BE2C (cell line): Measurements from ENCODE around the gene CRMP1.

Experiments
- DNase-seq: peaks from one replicate; pipeline ENCODE4 v3.0.0-alpha.2; 2020
- H3K27me3 ChIP-seq: fragments of 250-450 bp; sonication (Bioruptor Pico); 2 replicates; pipeline ENCODE4 v1.5.1; 2020; ENCODE audit warnings: mild to moderate bottlenecking
- H3K36me3 ChIP-seq: fragments of 250-450 bp; sonication (Bioruptor Pico); 2 replicates; pipeline ENCODE4 v1.5.1; 2020; ENCODE audit warnings: mild to moderate bottlenecking
- H3K4me1 ChIP-seq: fragments of 250-450 bp; sonication (Bioruptor Pico); 2 replicates; pipeline ENCODE4 v1.5.1; 2020
- H3K4me3 ChIP-seq: 2 replicates; pipeline ENCODE4 v1.5.1; 2011; ENCODE audit warnings: low read depth, low read length
- H3K9me3 ChIP-seq: fragments of 250-450 bp; sonication (Bioruptor Pico); 2 replicates; pipeline ENCODE4 v1.5.1; 2020
- TF ChIP-seq, protein P1 (sequence below): IDR thresholded peaks from 2 replicates; pipeline ENCODE4 v1.5.1; 2012; ENCODE audit warnings: mild to moderate bottlenecking, low read depth, low read length

Gene CRMP1

DNA sequence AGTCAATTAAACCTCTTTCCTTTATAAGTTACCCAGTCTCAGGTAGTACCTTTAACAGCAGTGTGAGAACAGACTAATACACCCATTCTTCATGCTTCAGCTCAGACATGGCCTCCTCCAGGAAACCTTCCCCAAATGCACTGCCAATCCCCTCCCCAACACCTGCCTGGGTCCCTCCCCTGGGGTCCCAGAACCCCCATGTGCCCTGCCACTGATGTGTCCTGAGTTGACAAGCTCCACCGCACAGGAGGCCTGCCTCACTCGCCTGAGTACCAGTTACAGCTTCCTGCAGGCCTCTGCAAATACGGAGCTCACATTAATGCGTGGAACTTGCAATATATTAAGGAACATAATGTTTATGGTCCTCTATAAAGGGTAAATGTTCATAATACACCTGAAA is 34.9 kb upstream of the CRMP1 start:
- no peak overlapping the region for H3K4me3 ChIP-seq
- no peaks in the 10 kb centered on the region for H3K36me3 ChIP-seq
- peaks cover 7% of the 10 kb centered on the region for H3K4me1 ChIP-seq
- no peak for DNase-seq
- no peaks in the 10 kb centered on the region for H3K27me3 ChIP-seq
- TF ChIP-seq, protein P1, sequence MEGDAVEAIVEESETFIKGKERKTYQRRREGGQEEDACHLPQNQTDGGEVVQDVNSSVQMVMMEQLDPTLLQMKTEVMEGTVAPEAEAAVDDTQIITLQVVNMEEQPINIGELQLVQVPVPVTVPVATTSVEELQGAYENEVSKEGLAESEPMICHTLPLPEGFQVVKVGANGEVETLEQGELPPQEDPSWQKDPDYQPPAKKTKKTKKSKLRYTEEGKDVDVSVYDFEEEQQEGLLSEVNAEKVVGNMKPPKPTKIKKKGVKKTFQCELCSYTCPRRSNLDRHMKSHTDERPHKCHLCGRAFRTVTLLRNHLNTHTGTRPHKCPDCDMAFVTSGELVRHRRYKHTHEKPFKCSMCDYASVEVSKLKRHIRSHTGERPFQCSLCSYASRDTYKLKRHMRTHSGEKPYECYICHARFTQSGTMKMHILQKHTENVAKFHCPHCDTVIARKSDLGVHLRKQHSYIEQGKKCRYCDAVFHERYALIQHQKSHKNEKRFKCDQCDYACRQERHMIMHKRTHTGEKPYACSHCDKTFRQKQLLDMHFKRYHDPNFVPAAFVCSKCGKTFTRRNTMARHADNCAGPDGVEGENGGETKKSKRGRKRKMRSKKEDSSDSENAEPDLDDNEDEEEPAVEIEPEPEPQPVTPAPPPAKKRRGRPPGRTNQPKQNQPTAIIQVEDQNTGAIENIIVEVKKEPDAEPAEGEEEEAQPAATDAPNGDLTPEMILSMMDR, result no peak
- H3K9me3 ChIP-seq, result no peaks in the 10 kb centered on the region

DNA sequence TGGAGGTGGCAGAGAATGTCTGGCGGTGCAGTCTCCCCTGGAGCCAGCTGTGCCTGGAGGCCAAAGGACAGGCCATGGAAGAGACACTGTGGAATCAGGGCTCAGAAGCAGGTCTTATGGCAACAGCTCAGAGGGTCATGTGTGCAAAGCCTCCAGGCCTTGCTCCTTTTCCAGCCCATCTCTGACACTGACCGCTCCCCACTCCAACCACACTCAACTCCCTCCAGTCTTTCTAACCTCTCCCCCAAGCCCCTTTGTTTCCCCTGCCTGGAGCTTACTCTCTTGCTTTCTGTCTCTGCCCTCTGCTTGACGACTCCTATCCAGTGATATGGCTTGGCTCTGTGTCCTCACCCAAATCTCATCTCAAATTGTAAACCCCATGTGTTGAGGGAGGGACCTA is 34.2 kb upstream of the CRMP1 start:
- Histone ChIP-seq H3K4me1 (peaks cover 7% of the 10 kb centered on the region), H3K9me3 (no peaks in the 10 kb centered on the region), H3K27me3 (no peaks in the 10 kb centered on the region), H3K4me3 (no peak overlapping the region), H3K36me3 (no peaks in the 10 kb centered on the region)
- TF ChIP-seq, protein P1, result no peak
- no peak for DNase-seq

DNA sequence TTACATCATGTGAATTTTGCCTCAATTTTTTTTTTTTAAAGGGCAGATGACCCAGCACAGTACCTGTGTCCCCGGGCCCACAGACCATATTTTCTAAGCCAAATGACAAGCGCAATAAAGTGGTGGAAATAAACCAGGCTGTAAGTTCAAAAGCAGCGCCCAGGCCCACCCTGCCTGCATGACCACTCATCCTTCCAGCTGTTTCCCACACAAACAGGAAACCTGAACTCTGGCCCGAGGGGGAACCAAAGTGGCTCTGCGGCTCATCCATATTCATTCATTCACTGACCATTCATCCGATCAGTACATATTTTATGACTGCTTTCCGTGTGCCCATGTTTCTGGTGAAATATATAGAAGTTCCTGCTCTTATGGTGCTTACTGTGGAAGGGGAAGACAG is 33.7 kb upstream of the CRMP1 start:
- peaks cover 7% of the 10 kb centered on the region for H3K4me1 ChIP-seq
- H3K4me3 ChIP-seq, result no peak overlapping the region
- H3K36me3 ChIP-seq, result no peaks in the 10 kb centered on the region
- H3K9me3 ChIP-seq, result no peaks in the 10 kb centered on the region
- TF ChIP-seq, protein P1, result no peak
- H3K27me3 ChIP-seq, result no peaks in the 10 kb centered on the region
- DNase-seq, result no peak

DNA sequence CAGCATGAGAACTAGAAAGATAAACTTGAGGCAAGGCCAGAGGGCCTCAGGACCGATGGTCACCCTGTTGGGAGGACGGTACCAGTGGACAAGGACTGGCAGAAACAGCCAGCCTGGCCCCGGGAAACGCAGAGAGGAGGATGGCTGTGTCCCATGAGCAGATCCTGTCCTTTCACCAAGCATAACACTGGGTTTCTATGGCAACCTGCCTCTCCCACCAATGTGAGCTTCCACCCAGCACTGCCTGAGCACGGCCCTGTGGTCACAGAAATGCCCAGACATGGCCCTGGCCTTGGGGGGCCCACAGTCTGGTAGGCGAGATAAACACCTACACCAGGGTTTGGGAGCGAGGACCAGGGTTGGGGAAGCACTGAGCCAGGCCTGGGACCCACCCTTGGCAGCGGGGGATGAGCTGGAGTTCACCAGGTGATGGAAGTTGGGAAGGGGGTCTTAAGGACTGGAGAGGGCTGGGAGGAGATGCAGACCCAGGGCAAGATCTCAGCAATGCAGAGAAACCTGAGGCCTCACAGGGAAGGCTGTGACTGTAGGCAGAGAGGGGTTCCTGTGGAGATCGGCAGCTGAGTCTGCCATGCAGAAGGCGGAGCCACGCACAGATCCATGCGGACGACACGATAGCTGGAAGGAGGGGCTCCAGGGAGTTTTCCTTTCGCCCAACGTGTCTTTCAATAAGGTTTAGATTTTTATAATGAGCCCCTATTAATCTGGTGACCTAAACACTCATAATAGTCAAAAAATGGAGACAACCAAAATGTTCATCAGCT is 32.7 kb upstream of the CRMP1 start:
- H3K27me3 ChIP-seq, result no peaks in the 10 kb centered on the region

DNA sequence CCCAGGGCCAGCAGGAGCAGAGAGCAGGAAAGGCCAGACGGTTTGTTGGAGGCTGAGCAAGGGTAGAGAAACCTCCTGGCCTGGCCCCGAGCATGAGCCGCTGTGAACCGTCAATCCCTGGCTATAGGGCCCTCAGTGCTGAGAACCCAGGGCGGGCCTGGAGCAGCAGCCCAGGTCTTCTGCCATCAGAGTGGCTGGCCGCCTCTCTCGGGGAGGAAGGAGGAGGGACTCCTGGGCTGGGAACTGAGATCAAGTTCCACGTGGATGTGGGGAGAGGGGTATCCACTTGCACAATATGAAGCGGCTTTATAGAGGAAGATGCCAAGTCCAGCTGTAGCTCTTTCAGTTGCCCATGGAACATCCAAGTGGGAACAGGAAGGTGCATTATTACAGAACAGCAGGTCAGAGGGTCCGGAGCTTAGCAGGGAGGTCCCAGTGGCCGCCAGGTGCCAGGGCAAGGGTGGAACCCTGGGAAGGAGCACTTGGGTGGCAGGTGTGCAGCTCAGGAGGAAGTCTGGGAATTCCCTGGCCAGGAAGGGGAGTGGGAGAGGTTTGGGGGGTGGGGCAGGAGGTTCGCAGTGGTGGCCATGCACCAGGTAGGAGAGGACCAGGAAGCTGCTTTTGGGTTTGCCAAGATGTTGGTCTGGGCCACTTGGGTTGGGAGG is 31.7 kb upstream of the CRMP1 start:
- no peaks in the 10 kb centered on the region for H3K9me3 ChIP-seq
- H3K27me3 ChIP-seq, result no peaks in the 10 kb centered on the region
- peaks cover 7% of the 10 kb centered on the region for H3K4me1 ChIP-seq
- DNase-seq, result no peak
- no peaks in the 10 kb centered on the region for H3K36me3 ChIP-seq
- TF ChIP-seq, protein P1, result no peak
- H3K4me3 ChIP-seq, result no peak overlapping the region

More for the DNA sequence above, 32.7 kb upstream of the CRMP1 start:
- DNase-seq, result no peak
- Histone ChIP-seq H3K4me3 (no peak overlapping the region), H3K9me3 (no peaks in the 10 kb centered on the region), H3K36me3 (no peaks in the 10 kb centered on the region), H3K4me1 (peaks cover 7% of the 10 kb centered on the region)
- TF ChIP-seq, protein P1, result no peak

DNA sequence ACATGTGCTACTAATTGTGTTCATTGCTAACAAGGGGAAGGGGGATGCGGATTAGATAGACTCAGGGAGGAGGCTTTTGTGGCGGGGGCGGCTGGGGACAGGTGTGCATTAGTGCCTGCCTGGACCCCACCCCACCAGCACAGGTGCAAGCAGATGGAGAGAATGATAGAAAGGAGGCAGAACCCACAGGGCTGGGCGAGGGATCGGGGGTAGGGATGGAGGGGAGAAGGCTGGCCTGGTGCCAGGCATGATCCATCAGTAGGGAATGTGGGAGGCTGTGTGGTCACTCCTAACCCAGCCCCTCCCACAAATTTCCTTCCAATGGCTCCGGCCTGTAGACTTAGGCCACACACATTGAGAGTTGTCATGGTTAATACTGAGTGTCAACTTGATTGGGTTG is 30.5 kb upstream of the CRMP1 start:
- H3K4me3 ChIP-seq, result no peak overlapping the region
- H3K4me1 ChIP-seq, result peaks cover 3% of the 10 kb centered on the region
- H3K27me3 ChIP-seq, result no peaks in the 10 kb centered on the region
- TF ChIP-seq, protein P1, result no peak
- no peaks in the 10 kb centered on the region for H3K36me3 ChIP-seq
- no peak for DNase-seq
- H3K9me3 ChIP-seq, result no peaks in the 10 kb centered on the region
